T-helper 17 cell (primary cell): ENCODE data around the gene CADM2. TPM values are rescaled to one million over a fixed set of nuclear protein-coding genes. Genes with fewer than 3 reads are reported as not detected.
"Not testable (repeated sequence)": the region's sequence is repeated elsewhere in the genome, so short reads cannot be mapped to it uniquely, and the experiment has no call there.

Experiments
- ATAC-seq: fragments of 150-1000 bp; cut with Tn5 transposase; 2 replicates; pipeline ENCODE4 v1.10.0; 2021; ENCODE audit warnings: mild to moderate bottlenecking, moderate library complexity
- DNase-seq, 3 donors: peaks; one replicate each; pipeline versions ENCODE4 v3.0.0 to v3.0.0-alpha.2; 2020 to 2021
- H3K9me3 ChIP-seq: one replicate; pipeline ENCODE4 v1.7.0; 2013; ENCODE audit warnings: low read length, mild to moderate bottlenecking; ENCODE audit not compliant: control insufficient read depth, poor library complexity, severe bottlenecking
- H3K27ac Mint-ChIP-seq: one replicate; pipeline ENCODE4 v1.8.0; 2022; ENCODE audit warnings: mild to moderate bottlenecking, moderate library complexity, mixed read lengths
- H3K27me3 Mint-ChIP-seq: one replicate; pipeline ENCODE4 v1.8.0; 2022; ENCODE audit warnings: mixed read lengths
- H3K36me3 Mint-ChIP-seq: one replicate; pipeline ENCODE4 v1.8.0; 2022; ENCODE audit warnings: low read depth, mixed read lengths
- H3K4me1 Mint-ChIP-seq: one replicate; pipeline ENCODE4 v1.8.0; 2022; ENCODE audit warnings: mild to moderate bottlenecking, mixed read lengths
- H3K4me3 Mint-ChIP-seq: one replicate; pipeline ENCODE4 v1.8.0; 2022; ENCODE audit warnings: mild to moderate bottlenecking, moderate library complexity, mixed read lengths
- total RNA-seq, 4 donors: library from RNA in 2 of 4; stranded (reverse) in 2 of 4; gene quantifications; one replicate each; pipeline ENCODE4 v1.2.3 and lab custom pipeline; 2022 to 2026

CADM2 gene
- total RNA-seq, 2 donors from 2014 or later: 0.42 to 1.2 TPM

- no peaks in the 10 kb centered on the region for H3K36me3 Mint-ChIP-seq
- no peak overlapping the region for H3K27ac Mint-ChIP-seq
- no peaks in the 10 kb centered on the region for H3K9me3 ChIP-seq
- H3K4me3 Mint-ChIP-seq: no peak overlapping the region
- no peak for ATAC-seq
- H3K27me3 Mint-ChIP-seq: no peaks in the 10 kb centered on the region
- DNase-seq: no peak
- no peaks in the 10 kb centered on the region for H3K4me1 Mint-ChIP-seq
These were observed 189.2 kb downstream of the CADM2 start for GRCh38 chr3:85148036-85148435.

DNA sequence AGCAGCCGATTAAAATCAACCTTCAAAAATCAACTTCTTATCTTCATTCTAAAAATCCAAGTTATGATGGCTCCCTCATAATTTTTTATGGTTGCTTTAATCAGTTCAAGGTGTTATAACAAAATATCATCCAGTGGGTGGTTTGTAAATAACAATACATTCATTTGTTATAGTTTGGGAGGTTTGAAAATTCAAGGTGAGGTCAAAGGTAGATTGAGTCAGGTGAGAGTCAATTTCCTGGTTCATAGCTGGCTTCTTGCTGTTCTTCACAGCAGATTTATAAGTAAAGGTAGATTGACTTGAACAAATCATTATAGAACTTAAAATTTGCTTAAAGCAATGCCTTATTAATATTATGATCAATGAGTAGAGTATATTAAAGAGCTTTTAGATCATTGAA lies 192.8 kb downstream of the CADM2 start:
- H3K9me3 ChIP-seq: no peaks in the 10 kb centered on the region
- Mint-ChIP-seq H3K4me1 (no peaks in the 10 kb centered on the region), H3K27me3 (no peaks in the 10 kb centered on the region), H3K27ac (no peak overlapping the region), H3K4me3 (no peak overlapping the region), H3K36me3 (no peaks in the 10 kb centered on the region)
- no peak for ATAC-seq
- no peak for DNase-seq

DNA sequence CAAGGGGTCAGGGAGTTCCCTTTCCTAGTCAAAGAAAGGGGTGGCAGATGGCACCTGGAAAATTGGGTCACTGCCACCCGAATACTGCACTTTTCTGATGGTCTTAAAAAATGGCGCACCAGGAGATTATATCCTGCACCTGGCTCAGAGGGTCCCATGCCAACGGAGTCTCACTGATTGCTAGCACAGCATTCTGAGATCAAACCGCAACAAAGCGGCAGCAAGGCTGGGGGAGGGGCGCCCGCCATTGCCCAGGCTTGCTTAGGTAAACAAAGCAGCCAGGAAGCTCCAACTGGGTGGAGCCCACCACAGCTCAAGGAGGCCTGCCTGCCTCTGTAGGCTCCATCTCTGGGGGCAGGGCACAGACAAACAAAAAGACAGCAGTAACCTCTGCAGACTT lies 194.5 kb downstream of the CADM2 start:
- not testable (repeated sequence) for H3K9me3 ChIP-seq, H3K36me3 Mint-ChIP-seq, ATAC-seq, H3K4me1 Mint-ChIP-seq, H3K27me3 Mint-ChIP-seq, H3K4me3 Mint-ChIP-seq, DNase-seq, H3K27ac Mint-ChIP-seq

GRCh38 chr3:85159376-85159775 lies 200.6 kb downstream of the CADM2 start:
- H3K4me3 Mint-ChIP-seq: no peak overlapping the region
- H3K27me3 Mint-ChIP-seq: no peaks in the 10 kb centered on the region
- DNase-seq (no peak), ATAC-seq (no peak)
- H3K27ac Mint-ChIP-seq: no peak overlapping the region
- no peaks in the 10 kb centered on the region for H3K9me3 ChIP-seq
- H3K36me3 Mint-ChIP-seq: no peaks in the 10 kb centered on the region
- no peaks in the 10 kb centered on the region for H3K4me1 Mint-ChIP-seq

GRCh38 chr3:85161544-85161943 lies 202.8 kb downstream of the CADM2 start:
- DNase-seq: no peak
- ATAC-seq: no peak
- Mint-ChIP-seq H3K4me1 (no peaks in the 10 kb centered on the region), H3K4me3 (no peak overlapping the region), H3K36me3 (no peaks in the 10 kb centered on the region), H3K27me3 (no peaks in the 10 kb centered on the region), H3K27ac (no peak overlapping the region)
- no peaks in the 10 kb centered on the region for H3K9me3 ChIP-seq

DNA sequence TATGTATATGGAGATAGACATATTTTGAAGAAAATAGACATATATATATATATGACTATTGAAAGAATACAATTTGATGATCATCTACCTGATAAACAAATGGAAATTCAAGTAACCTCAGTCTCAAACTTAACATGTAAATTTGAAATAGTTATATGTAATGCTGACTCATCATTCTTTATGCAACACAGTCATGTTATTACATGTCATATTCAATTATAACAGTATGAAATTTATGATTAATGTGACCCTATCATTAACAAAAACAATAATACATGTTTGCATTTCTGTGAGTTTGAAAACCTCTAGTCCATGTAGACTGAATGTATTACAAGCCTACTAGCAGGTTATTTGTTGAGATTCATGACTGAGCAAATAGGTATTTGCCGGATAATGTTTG lies 204.1 kb downstream of the CADM2 start:
- H3K27me3 Mint-ChIP-seq: no peaks in the 10 kb centered on the region
- ATAC-seq: no peak
- H3K4me3 Mint-ChIP-seq: no peak overlapping the region
- H3K4me1 Mint-ChIP-seq: no peaks in the 10 kb centered on the region
- DNase-seq: no peak
- no peaks in the 10 kb centered on the region for H3K9me3 ChIP-seq
- H3K36me3 Mint-ChIP-seq: no peaks in the 10 kb centered on the region
- H3K27ac Mint-ChIP-seq: no peak overlapping the region

DNA sequence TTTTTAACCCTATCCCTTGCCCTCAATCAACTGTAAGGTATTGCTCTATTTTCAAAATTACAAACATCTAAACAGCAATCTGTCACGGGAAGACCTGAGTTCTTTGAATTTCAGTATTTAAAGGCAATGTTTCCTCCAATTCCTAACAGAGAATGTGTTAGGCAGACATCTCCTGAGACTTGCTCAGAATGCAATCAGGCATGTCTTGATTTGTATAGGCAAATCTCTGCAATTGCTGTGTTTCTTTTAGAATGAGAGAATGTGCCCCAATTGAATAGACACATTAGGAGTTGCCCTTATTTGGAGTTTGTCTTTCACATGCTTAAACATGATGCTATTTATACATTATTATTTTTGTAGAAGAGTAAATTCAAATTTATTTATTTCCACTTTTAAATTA lies 205.6 kb downstream of the CADM2 start:
- Mint-ChIP-seq H3K27me3 (no peaks in the 10 kb centered on the region), H3K4me1 (no peaks in the 10 kb centered on the region), H3K4me3 (no peak overlapping the region), H3K27ac (no peak overlapping the region), H3K36me3 (no peaks in the 10 kb centered on the region)
- H3K9me3 ChIP-seq: no peaks in the 10 kb centered on the region
- DNase-seq (no peak), ATAC-seq (no peak)

GRCh38 chr3:85167576-85167975 lies 208.8 kb downstream of the CADM2 start:
- Mint-ChIP-seq H3K27ac (no peak overlapping the region), H3K27me3 (no peaks in the 10 kb centered on the region), H3K36me3 (no peaks in the 10 kb centered on the region), H3K4me1 (no peaks in the 10 kb centered on the region), H3K4me3 (no peak overlapping the region)
- no peaks in the 10 kb centered on the region for H3K9me3 ChIP-seq
- ATAC-seq (no peak), DNase-seq (no peak)

- no peak for DNase-seq
These were observed 211.9 kb downstream of the CADM2 start for GRCh38 chr3:85170646-85171045.

GRCh38 chr3:85171976-85172375 lies 213.2 kb downstream of the CADM2 start:
- no peak for ATAC-seq
- no peak overlapping the region for H3K27ac Mint-ChIP-seq

More at GRCh38 chr3:85170646-85171045, 211.9 kb downstream of the CADM2 start:
- no peaks in the 10 kb centered on the region for H3K9me3 ChIP-seq
- H3K27me3 Mint-ChIP-seq: no peaks in the 10 kb centered on the region
- no peak for ATAC-seq
- no peaks in the 10 kb centered on the region for H3K4me1 Mint-ChIP-seq
- H3K27ac Mint-ChIP-seq: no peak overlapping the region
- no peaks in the 10 kb centered on the region for H3K36me3 Mint-ChIP-seq
- H3K4me3 Mint-ChIP-seq: no peak overlapping the region

DNA sequence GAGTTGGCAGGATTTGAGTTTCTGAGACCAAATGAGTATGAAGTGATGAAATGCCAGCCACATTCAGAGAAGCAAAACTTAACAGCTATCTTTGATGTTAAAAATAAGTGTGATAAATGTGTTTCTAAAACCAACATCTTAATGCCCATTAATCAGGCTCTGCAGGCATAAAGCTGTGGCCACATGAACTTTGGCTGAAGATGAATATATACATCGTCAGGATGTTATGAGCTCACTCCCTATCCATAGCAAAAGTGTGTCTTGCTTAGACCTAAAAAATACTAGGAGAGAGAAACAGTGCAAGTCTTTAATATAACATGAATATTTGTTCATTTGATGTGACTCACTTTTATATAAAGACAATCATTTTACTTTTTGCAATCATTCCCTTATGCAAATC lies 218.0 kb downstream of the CADM2 start:
- no peaks in the 10 kb centered on the region for H3K27me3 Mint-ChIP-seq
- no peak overlapping the region for H3K27ac Mint-ChIP-seq
- H3K4me3 Mint-ChIP-seq: no peak overlapping the region
- DNase-seq (no peak), ATAC-seq (no peak)
- no peaks in the 10 kb centered on the region for H3K9me3 ChIP-seq
- no peaks in the 10 kb centered on the region for H3K4me1 Mint-ChIP-seq
- no peaks in the 10 kb centered on the region for H3K36me3 Mint-ChIP-seq

More at GRCh38 chr3:85171976-85172375, 213.2 kb downstream of the CADM2 start:
- no peaks in the 10 kb centered on the region for H3K36me3 Mint-ChIP-seq
- no peaks in the 10 kb centered on the region for H3K27me3 Mint-ChIP-seq
- no peak overlapping the region for H3K4me3 Mint-ChIP-seq
- H3K4me1 Mint-ChIP-seq: no peaks in the 10 kb centered on the region
- no peak for DNase-seq
- no peaks in the 10 kb centered on the region for H3K9me3 ChIP-seq

DNA sequence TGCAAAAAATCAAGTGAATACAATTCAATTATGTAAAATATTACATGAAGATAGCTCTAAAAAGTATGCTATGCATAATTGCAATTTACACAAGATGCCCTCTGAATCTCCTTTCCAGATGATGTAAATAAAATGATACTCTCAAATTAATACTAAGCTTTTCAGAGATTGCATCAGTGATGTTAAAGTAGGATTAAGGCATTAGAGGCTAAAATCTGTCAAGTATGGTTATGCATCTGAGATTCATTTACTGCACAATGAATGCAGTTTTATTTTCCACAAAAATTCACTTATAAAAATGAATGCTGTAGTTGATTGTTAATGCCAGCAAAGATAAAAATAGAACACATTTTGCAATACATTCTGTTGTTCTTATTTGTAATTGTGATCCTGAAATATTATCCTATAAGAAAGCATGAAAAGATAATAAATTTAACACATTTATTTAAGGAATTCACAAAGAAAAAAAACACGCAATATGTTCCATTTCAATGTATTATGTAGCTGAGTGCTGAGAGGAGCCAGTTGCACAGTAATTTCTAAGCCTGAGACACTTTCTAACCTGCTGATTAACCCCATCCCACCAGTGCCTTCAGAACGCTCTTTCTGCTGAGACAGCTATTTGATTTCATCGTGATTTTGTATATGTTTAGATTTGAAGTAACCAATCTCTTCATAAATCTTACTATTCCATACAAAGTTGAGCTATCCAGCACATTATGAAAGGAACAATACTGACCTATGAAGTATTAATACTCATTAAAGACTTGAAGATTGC lies 224.4 kb downstream of the CADM2 start:
- Mint-ChIP-seq H3K4me3 (no peak overlapping the region), H3K4me1 (no peaks in the 10 kb centered on the region), H3K27me3 (no peaks in the 10 kb centered on the region), H3K27ac (no peak overlapping the region), H3K36me3 (no peaks in the 10 kb centered on the region)
- DNase-seq (no peak), ATAC-seq (no peak)
- H3K9me3 ChIP-seq: no peaks in the 10 kb centered on the region

GRCh38 chr3:85185495-85185894 lies 226.7 kb downstream of the CADM2 start:
- H3K27ac Mint-ChIP-seq: no peak overlapping the region
- H3K27me3 Mint-ChIP-seq: no peaks in the 10 kb centered on the region
- no peak for DNase-seq
- H3K4me1 Mint-ChIP-seq: no peaks in the 10 kb centered on the region
- ATAC-seq: no peak
- no peaks in the 10 kb centered on the region for H3K36me3 Mint-ChIP-seq
- H3K9me3 ChIP-seq: peaks cover 3% of the 10 kb centered on the region
- H3K4me3 Mint-ChIP-seq: no peak overlapping the region

DNA sequence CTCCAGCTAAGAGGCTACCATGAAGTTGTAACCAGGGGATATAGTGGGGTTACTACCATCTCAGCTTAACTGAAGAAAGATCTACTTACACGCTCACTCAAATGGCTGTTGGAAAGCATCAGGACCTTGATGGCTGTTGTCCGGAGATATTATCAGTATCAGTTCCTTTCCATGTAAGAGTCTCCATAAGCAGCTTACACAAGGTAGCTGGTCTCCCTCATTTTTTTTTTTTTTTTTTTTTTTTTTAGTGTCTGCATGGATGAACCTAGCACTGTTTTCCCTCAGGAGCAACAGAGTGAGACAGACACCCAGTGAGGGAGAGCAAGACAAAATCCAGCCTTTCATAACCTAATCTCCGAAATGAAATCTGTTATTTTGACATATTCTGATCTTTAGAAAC lies 230.9 kb downstream of the CADM2 start:
- H3K27ac Mint-ChIP-seq: no peak overlapping the region
- H3K27me3 Mint-ChIP-seq: no peaks in the 10 kb centered on the region
- H3K36me3 Mint-ChIP-seq: no peaks in the 10 kb centered on the region
- DNase-seq (no peak), ATAC-seq (no peak)
- H3K9me3 ChIP-seq: peaks cover 3% of the 10 kb centered on the region
- H3K4me3 Mint-ChIP-seq: no peak overlapping the region
- H3K4me1 Mint-ChIP-seq: no peaks in the 10 kb centered on the region
